Adrenal gland (tissue), 12 donors: Measurements from ENCODE around the gene GKN1. TPM values are rescaled to one million over a fixed set of nuclear protein-coding genes. Genes with fewer than 3 reads are reported as not detected.
"Not testable (repeated sequence)": the region's sequence is repeated elsewhere in the genome, so short reads cannot be mapped to it uniquely, and the experiment has no call there.

ENCODE experiments used
- DNase-seq, 7 donors: peaks; one replicate each; pipeline ENCODE4 v3.0.0-alpha.2; 2019 to 2020
- H3K27ac ChIP-seq, 5 donors: fragments of 200-600 bp; sonication (generic) in 4 of 5; 1 replicate in 3 of 5; 2 replicates in 2 of 5; pipeline versions ENCODE4 v1.5.1 to v1.8.0; 2016 to 2020; ENCODE audit warnings: mild to moderate bottlenecking in 1 of 5
- H3K27me3 ChIP-seq: fragments of 200-600 bp; 2 replicates; pipeline ENCODE4 v1.8.0; 2021
- H3K36me3 ChIP-seq, 2 donors: fragments of 200-600 bp; replicated peaks in 1 of 2; 1 replicate in 1 of 2; 2 replicates in 1 of 2; pipeline versions ENCODE4 v1.5.1 to v1.8.0; 2018 to 2022
- H3K4me1 ChIP-seq, 2 donors: fragments of 200-600 bp; replicated peaks in 1 of 2; 1 replicate in 1 of 2; 2 replicates in 1 of 2; pipeline versions ENCODE4 v1.5.1 to v1.8.0; 2018 to 2021
- H3K4me3 ChIP-seq, 4 donors: fragments of 200-600 bp; sonication (generic) in 3 of 4; one replicate each; pipeline ENCODE4 v1.5.1; 2016 to 2018
- H3K9me3 ChIP-seq, 3 donors: fragments of 200-600 bp; sonication (generic) in 1 of 3; replicated peaks in 1 of 3; 1 replicate in 2 of 3; 2 replicates in 1 of 3; pipeline versions ENCODE4 v1.5.1 to v1.8.0; 2016 to 2021
- POLR2A ChIP-seq, 2 donors: fragments of 450-650 bp; IDR thresholded peaks; one replicate each; pipeline ENCODE4 v1.6.1; 2017; ENCODE audit warnings: antibody characterized with exemption in 2 of 2, mild to moderate bottlenecking in 2 of 2, moderate library complexity in 1 of 2
- WGBS, 4 donors: extraction: QIAGEN DNeasy Blood & Tissue Kit in 2 of 4; methylation state at CpG; one replicate each; pipeline versions ENCODE4 v1.1.5 to v1.1.7; 2013 to 2017; 5-methylcytosine and 5-hydroxymethylcytosine counted together
- intact Hi-C, 2 donors: fragments of 100-400 bp; cut with DNase I; formaldehyde crosslinking; loops; one replicate each; pipeline versions ENCODE4 v1.14.1 to v1.15.0; 2022 to 2023
- polyA plus RNA-seq, 3 donors: library from polyadenylated mRNA; stranded (reverse); fragments of 200-250 nt in 2 of 3; fragments of 350-450 nt in 1 of 3; fragmentation: Illumina TruSeq in 1 of 3; extraction: RNeasy Lipid Tissue Mini Kit (QIAGEN cat#74804) in 1 of 3; gene quantifications; one replicate each; pipeline ENCODE4 v1.2.3, GENCODE V29; 2013 to 2014
- total RNA-seq, 9 donors: library from RNA; depleted of rRNA in 4 of 9; stranded (reverse); fragments of >200 nt in 4 of 9; fragments of 120-200 nt in 1 of 9; fragmentation: NEBNext Ultra II Directional in 1 of 9; extraction: Animal tissue kit (Norgen Biotek cat#: 25700) in 1 of 9; gene quantifications; one replicate each; pipeline versions ENCODE4 v1.1.0 to v1.2.4, GENCODE V29; 2013 to 2023
- TF ChIP-seq, protein P1 (sequence below), 6 experiments: fragments of 450-650 bp in 4 of 6; fragments of 200-600 bp in 2 of 6; sonication (generic) in 1 of 6; IDR thresholded peaks; 1 replicate in 5 of 6; 2 replicates in 1 of 6; pipeline versions ENCODE4 v1.5.1 to v1.8.0; 2016 to 2021; ENCODE audit warnings: antibody characterized with exemption in 6 of 6, mild to moderate bottlenecking in 2 of 6, moderate library complexity in 1 of 6
- donor health status: healthy with polysubstance abuse.
- donor health status: Bipolar disorder and iron deficiency.
- donor health status: DM: yes; HTN: yes; CAD: no.
- donor health status: DM: no; HTN: no; CAD: no.
- donor health status: DM: no; HTN: no; CAD: no.
- donor health status: DM: yes; HTN: yes; CAD: no.

GKN1 gene
- total and polyA plus RNA-seq, 12 donors: 0.31 to 2.9 (median 1.5) TPM; not detected in 3

DNA sequence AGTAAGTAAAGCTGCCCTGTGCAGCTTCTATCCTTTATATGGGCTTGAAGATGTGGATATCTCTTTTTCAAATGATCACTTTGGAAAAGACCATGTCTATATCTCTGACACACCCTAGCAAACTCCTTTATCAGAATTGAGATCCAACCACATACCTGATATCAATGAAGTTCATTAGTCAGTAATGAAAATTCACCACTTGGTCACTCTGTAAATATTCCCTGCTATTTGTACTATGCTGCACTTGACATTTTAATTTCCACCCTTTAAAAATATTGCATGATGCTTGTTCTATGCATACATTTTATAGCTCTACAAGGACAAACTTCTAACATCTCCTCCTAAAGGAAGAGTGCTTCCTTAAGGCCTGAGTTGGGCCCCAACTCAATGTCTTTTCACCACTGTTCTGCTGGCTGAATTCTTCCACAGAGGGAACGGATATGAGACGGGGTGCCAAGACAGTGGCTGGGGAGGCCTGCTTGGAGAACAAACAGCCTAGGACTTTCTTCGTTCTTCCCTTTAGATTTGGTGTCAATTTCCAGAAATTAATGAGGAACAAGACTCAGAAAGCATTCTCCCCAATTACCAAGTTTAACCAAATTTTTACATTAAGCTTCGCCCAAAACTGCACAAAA, 21.4 kb upstream of the GKN1 start, which contains the start of gene GKN2:
TSS of gene GKN2 (minus strand) at position 7 of the 635 bp plus-strand sequence. CDS start 32 bp downstream, outside the sequence.
- 83 to 95% (median 93%) methylated on average over 4 of the region's 4 CpGs for WGBS, 4 donors
- DNase-seq: no peak
- Histone ChIP-seq H3K4me3 (no peak within 1 kb of the TSS), H3K4me1 (no peaks in the 10 kb centered on the region), H3K36me3 (no peaks in the 10 kb centered on the region), H3K27ac (no peak within 1 kb of the TSS), H3K27me3 (no peaks in the 10 kb centered on the region), H3K9me3 (no peaks in the 10 kb centered on the region)
- intact Hi-C loops: no loop called here
- TF ChIP-seq POLR2A (IDR thresholded peaks at IDR 0.05): no peak
- TF ChIP-seq, protein P1, sequence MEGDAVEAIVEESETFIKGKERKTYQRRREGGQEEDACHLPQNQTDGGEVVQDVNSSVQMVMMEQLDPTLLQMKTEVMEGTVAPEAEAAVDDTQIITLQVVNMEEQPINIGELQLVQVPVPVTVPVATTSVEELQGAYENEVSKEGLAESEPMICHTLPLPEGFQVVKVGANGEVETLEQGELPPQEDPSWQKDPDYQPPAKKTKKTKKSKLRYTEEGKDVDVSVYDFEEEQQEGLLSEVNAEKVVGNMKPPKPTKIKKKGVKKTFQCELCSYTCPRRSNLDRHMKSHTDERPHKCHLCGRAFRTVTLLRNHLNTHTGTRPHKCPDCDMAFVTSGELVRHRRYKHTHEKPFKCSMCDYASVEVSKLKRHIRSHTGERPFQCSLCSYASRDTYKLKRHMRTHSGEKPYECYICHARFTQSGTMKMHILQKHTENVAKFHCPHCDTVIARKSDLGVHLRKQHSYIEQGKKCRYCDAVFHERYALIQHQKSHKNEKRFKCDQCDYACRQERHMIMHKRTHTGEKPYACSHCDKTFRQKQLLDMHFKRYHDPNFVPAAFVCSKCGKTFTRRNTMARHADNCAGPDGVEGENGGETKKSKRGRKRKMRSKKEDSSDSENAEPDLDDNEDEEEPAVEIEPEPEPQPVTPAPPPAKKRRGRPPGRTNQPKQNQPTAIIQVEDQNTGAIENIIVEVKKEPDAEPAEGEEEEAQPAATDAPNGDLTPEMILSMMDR (IDR thresholded peaks at IDR 0.05): no peak

GRCh38 chr2:68955432-68955831, 19.0 kb upstream of the GKN1 start:
- intact Hi-C loops: not testable (repeated sequence)

GRCh38 chr2:68959001-68959400, 15.4 kb upstream of the GKN1 start:
- TF ChIP-seq, protein P1 (IDR thresholded peaks at IDR 0.05): no peak
- no peak for TF ChIP-seq POLR2A (IDR thresholded peaks at IDR 0.05)
- Histone ChIP-seq H3K4me1 (no peaks in the 10 kb centered on the region), H3K9me3 (no peaks in the 10 kb centered on the region), H3K4me3 (no peak overlapping the region), H3K27ac (no peak overlapping the region), H3K27me3 (no peaks in the 10 kb centered on the region), H3K36me3 (no peaks in the 10 kb centered on the region)
- intact Hi-C loops: no loop called here
- no peak for DNase-seq
- WGBS, 4 donors: 84 to 96% (median 93%) methylated on average over 1 of the region's 1 CpG

More at GRCh38 chr2:68955432-68955831, 19.0 kb upstream of the GKN1 start:
- H3K27ac ChIP-seq, H3K4me3 ChIP-seq, H3K9me3 ChIP-seq, H3K36me3 ChIP-seq, H3K27me3 ChIP-seq, H3K4me1 ChIP-seq, DNase-seq: not testable (repeated sequence)
- WGBS, 4 donors: 95 to 98% (median 96%) methylated on average over 5 of the region's 5 CpGs

- TF ChIP-seq POLR2A (IDR thresholded peaks at IDR 0.05): no peak
- TF ChIP-seq, protein P1 (IDR thresholded peaks at IDR 0.05): no peak
- Histone ChIP-seq H3K27ac (no peak overlapping the region), H3K4me1 (no peaks in the 10 kb centered on the region), H3K27me3 (no peaks in the 10 kb centered on the region), H3K36me3 (no peaks in the 10 kb centered on the region), H3K9me3 (no peaks in the 10 kb centered on the region), H3K4me3 (no peak overlapping the region)
- no peak for DNase-seq
- intact Hi-C loops: no loop called here
- 78 to 80% (median 80%) methylated on average over 4 of the region's 4 CpGs for WGBS, 4 donors
Observed at GRCh38 chr2:68961380-68961779, 13.1 kb upstream of the GKN1 start.

DNA sequence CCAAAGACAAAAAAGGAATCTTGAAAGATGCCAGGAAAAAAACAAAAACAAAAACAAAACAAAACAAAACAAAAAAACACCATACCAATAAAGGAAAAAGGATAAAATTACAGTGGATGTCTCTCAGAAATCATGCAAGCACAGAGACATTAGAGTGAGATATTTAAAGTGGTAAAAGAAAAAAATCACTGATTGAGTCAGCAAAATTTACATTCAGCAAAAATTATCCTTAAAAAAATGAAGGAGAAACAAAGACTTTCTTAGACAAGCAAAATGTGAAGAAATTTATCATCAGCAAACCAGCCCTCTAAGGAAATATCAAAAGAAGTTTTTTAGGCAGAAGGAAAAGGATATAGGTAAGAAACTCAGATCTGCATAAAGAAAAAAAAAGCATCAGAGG, 10.2 kb upstream of the GKN1 start:
- intact Hi-C loops: no loop called here
- Histone ChIP-seq H3K27me3 (no peaks in the 10 kb centered on the region), H3K9me3 (no peaks in the 10 kb centered on the region), H3K4me3 (no peak overlapping the region), H3K36me3 (no peaks in the 10 kb centered on the region), H3K4me1 (no peaks in the 10 kb centered on the region), H3K27ac (no peak overlapping the region)
- TF ChIP-seq, protein P1 (IDR thresholded peaks at IDR 0.05): no peak
- no peak for DNase-seq
